SU-DHL-6 (cell line): ENCODE data around the gene GIT2.
"Not testable (repeated sequence)": the region's sequence is repeated elsewhere in the genome, so short reads cannot be mapped to it uniquely, and the experiment has no call there.

Source experiments
- H2AFZ ChIP-seq: fragments of 200-600 bp; sonication (generic); 2 replicates; pipeline ENCODE4 v1.6.1; 2014; ENCODE audit warnings: low read depth, mild to moderate bottlenecking, moderate library complexity, mixed read lengths, antibody characterized with exemption, low read length; ENCODE audit not compliant: severe bottlenecking
- H3F3A ChIP-seq: fragments of 200-600 bp; shearing (Covaris generic); 2 replicates; pipeline ENCODE4 v1.6.0; 2016; ENCODE audit warnings: antibody characterized with exemption, mild to moderate bottlenecking; ENCODE audit not compliant: insufficient read depth
- H3K27ac ChIP-seq: fragments of 200-600 bp; sonication (generic); 2 replicates; pipeline ENCODE4 v1.5.1; 2016; ENCODE audit warnings: low read depth, mild to moderate bottlenecking, low read length, moderate library complexity, mixed read lengths
- H3K27me3 ChIP-seq: fragments of 200-600 bp; sonication (generic), shearing (Covaris generic); 2 replicates; pipeline ENCODE4 v1.6.0; 2014; ENCODE audit warnings: mild to moderate bottlenecking, low read length
- H3K36me3 ChIP-seq: fragments of 200-600 bp; sonication (generic); 2 replicates; pipeline ENCODE4 v1.6.1; 2014; ENCODE audit warnings: mild to moderate bottlenecking, low read length, mixed read lengths
- H3K4me2 ChIP-seq: fragments of 300-600, 200-600 bp; shearing (Covaris generic), sonication (generic); 2 replicates; pipeline ENCODE4 v1.6.0; 2014; ENCODE audit warnings: low read length, low read depth, mild to moderate bottlenecking; ENCODE audit not compliant: poor library complexity, severe bottlenecking
- H3K4me3 ChIP-seq: fragments of 200-600 bp; sonication (generic); 2 replicates; pipeline ENCODE4 v1.5.1; 2014; ENCODE audit warnings: antibody characterized with exemption, low read length, mild to moderate bottlenecking, mixed read lengths; ENCODE audit not compliant: insufficient read depth, poor library complexity, severe bottlenecking
- H3K79me2 ChIP-seq: fragments of 200-600 bp; sonication (generic); 2 replicates; pipeline ENCODE4 v1.6.1; 2014; ENCODE audit warnings: mild to moderate bottlenecking, low read length, moderate library complexity; ENCODE audit not compliant: insufficient read depth
- H3K9ac ChIP-seq: fragments of 200-600 bp; sonication (generic); 2 replicates; pipeline ENCODE4 v1.7.0; 2014; ENCODE audit warnings: mild to moderate bottlenecking, low read length
- H3K9me2 ChIP-seq: fragments of 200-600 bp; sonication (generic); replicated peaks from 2 replicates; pipeline ENCODE4 v1.6.1; 2014; ENCODE audit warnings: low read length; ENCODE audit not compliant: insufficient read depth
- H3K9me3 ChIP-seq: fragments of 200-600 bp; sonication (generic); 2 replicates; pipeline ENCODE4 v1.6.1; 2014; ENCODE audit warnings: low read length, mixed read lengths; ENCODE audit not compliant: insufficient read depth
- H4K20me1 ChIP-seq: fragments of 200-600 bp; sonication (generic); 2 replicates; pipeline ENCODE4 v1.6.1; 2014; ENCODE audit warnings: low read depth, mild to moderate bottlenecking, antibody characterized with exemption, low read length, moderate library complexity, mixed read lengths
- CTCF ChIP-seq: fragments of 200-600 bp; sonication (generic); IDR thresholded peaks from one replicate; pipeline ENCODE4 v1.5.1; 2017; ENCODE audit warnings: antibody characterized with exemption, mild to moderate bottlenecking, low read length, moderate library complexity; ENCODE audit not compliant: insufficient read depth, poor library complexity, severe bottlenecking
- EZH2phosphoT487 ChIP-seq: fragments of 200-600 bp; sonication (generic), shearing (Covaris generic); conservative IDR thresholded peaks from 2 replicates; pipeline ENCODE4 v1.6.1; 2018; ENCODE audit warnings: mild to moderate bottlenecking, antibody characterized with exemption, low read length, moderate library complexity, mixed read lengths

The GIT2 gene

DNA sequence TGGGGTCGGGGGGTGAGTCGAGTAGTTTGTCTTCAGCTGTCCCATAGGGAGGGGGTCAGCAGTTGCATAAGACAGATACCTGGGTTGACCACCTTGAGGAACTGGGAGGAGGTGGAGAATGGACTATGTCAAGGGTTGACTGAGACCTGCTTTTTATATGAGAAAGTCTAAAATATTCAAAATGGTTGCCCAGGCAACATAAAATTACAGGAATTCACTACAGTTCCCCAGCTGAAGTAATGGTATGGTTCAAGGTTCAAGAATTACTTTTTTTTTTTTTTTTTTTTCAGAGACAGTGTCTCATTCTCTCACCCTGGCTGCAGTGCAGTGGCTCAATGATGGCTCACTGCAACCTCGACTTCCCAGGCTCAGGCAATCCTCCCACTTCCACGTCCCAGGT, 101.2 kb downstream of the GIT2 start:
- H3K4me2 ChIP-seq = no peak overlapping the region
- no peak overlapping the region for H2AFZ ChIP-seq
- H3K9ac ChIP-seq = no peak overlapping the region
- H3K27ac ChIP-seq = no peak overlapping the region
- H3K9me3 ChIP-seq = no peaks in the 10 kb centered on the region
- no peaks in the 10 kb centered on the region for H4K20me1 ChIP-seq
- no peak for TF ChIP-seq CTCF
- TF ChIP-seq EZH2phosphoT487 = no peak
- H3K27me3 ChIP-seq = no peaks in the 10 kb centered on the region
- no peaks in the 10 kb centered on the region for H3F3A ChIP-seq
- H3K36me3 ChIP-seq = no peaks in the 10 kb centered on the region
- no peak overlapping the region for H3K4me3 ChIP-seq
- H3K79me2 ChIP-seq = no peaks in the 10 kb centered on the region
- H3K9me2 ChIP-seq = no peaks in the 10 kb centered on the region

DNA sequence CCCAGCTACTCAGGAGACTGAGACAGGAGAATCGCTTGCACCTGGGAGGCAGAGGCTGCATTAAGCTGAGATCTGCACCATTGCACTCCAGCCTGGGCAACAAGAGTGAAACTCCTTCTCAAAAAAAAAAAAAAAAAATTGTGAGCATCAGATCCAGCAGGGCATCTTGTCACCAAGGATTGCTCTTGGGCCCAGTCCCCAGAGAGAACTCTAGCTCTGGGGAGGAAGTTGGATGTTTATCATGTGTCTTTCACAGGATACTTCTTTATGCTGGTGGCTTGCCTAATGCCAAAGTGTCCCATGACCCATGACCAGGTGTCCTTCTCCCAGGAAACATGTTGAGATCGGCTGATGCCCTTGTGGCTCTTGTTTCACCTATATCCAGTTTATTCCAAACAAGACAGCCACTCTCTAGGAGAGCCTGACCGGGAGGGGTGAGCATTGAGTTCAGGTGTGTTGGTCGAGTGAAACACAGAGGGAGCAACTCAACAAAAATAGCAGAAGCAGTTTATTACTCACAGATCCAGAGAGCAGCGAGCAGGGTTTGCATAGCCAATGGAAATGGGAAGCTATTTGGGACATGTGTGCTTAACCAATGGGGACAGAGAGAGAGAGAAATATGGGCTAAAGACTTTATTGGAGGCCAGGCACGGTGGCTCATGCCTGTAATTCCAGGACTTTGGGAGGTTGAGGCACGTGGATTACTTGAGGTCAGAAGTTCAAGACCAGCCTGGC, 102.7 kb downstream of the GIT2 start:
- no peaks in the 10 kb centered on the region for H3K79me2 ChIP-seq
- no peaks in the 10 kb centered on the region for H3K36me3 ChIP-seq
- H3K27me3 ChIP-seq = no peaks in the 10 kb centered on the region
- no peaks in the 10 kb centered on the region for H3K9me3 ChIP-seq
- H3K4me3 ChIP-seq = no peak overlapping the region
- H3F3A ChIP-seq = no peaks in the 10 kb centered on the region
- TF ChIP-seq EZH2phosphoT487 = no peak
- no peak for TF ChIP-seq CTCF
- no peaks in the 10 kb centered on the region for H3K9me2 ChIP-seq
- H3K4me2 ChIP-seq = no peak overlapping the region
- H3K9ac ChIP-seq = no peak overlapping the region
- H3K27ac ChIP-seq = no peak overlapping the region
- no peak overlapping the region for H2AFZ ChIP-seq
- H4K20me1 ChIP-seq = no peaks in the 10 kb centered on the region

- Histone ChIP-seq H3K9me3 (no peaks in the 10 kb centered on the region), H3K79me2 (no peaks in the 10 kb centered on the region), H3K9ac (no peak overlapping the region), H3K27me3 (no peaks in the 10 kb centered on the region), H2AFZ (no peak overlapping the region), H3F3A (no peaks in the 10 kb centered on the region), H3K9me2 (no peaks in the 10 kb centered on the region), H3K36me3 (no peaks in the 10 kb centered on the region), H3K27ac (no peak overlapping the region), H3K4me2 (no peak overlapping the region), H4K20me1 (no peaks in the 10 kb centered on the region), H3K4me3 (no peak overlapping the region)
- no peak for TF ChIP-seq EZH2phosphoT487
These were observed 103.4 kb downstream of the GIT2 start for GRCh38 chr12:109892748-109893147.

DNA sequence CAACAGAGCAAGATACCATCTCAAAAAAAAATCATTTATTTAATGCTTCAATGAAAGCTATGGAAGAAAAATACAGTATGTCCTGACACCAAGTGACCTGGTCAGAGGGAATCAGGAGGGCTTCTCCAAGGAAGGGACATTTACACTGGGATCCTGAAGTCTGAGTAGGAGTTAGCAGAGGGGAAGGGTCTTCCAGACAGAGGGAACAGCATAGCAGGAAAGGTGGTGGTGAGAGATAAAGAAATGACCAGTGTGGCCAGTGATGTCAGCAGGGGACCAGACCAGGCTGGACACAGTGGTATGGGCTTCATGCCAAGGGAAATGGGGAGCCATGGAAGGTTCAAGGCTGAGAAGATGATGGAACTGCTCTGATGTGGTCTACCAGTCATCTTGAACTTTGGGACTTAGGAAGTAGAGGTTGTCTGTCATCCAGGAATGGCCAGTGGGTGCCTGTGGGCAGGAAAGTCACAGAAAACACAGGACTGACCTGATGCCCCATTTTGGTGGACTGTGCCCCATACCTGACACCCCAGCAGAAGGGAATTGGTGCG, 103.9 kb downstream of the GIT2 start:
- TF ChIP-seq CTCF = no peak
- no peak for TF ChIP-seq EZH2phosphoT487
- Histone ChIP-seq H3K9ac (no peak overlapping the region), H3K4me2 (no peak overlapping the region), H3K4me3 (no peak overlapping the region), H3K36me3 (no peaks in the 10 kb centered on the region), H2AFZ (no peak overlapping the region), H3K27ac (no peak overlapping the region), H3K27me3 (no peaks in the 10 kb centered on the region), H4K20me1 (no peaks in the 10 kb centered on the region), H3K9me3 (no peaks in the 10 kb centered on the region), H3K79me2 (no peaks in the 10 kb centered on the region), H3K9me2 (no peaks in the 10 kb centered on the region), H3F3A (no peaks in the 10 kb centered on the region)

DNA sequence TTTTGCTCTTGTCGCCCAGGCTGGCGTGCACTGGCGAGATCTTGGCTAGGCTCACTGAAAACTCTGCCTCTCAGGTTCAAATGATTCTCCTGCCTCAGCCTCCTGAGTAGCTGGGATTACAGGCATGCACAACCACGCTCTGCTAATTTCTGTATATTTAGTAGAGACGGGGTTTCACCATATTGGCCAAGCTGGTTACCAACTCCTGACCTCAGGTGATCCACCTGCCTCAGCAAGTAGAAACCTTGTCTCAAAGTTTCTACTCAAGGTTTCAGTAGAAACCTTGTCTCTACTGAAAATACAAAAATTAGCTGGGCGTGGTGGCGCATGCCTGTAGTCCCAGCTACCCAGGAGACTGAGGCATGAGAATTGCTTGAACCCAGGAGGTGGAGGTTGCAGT, 104.4 kb downstream of the GIT2 start:
- not testable (repeated sequence) for H3K79me2 ChIP-seq, H4K20me1 ChIP-seq, H3K4me3 ChIP-seq, H3K27ac ChIP-seq, H3K9me3 ChIP-seq, H3K9me2 ChIP-seq, H3K36me3 ChIP-seq, H3K4me2 ChIP-seq, H2AFZ ChIP-seq, H3K27me3 ChIP-seq, H3K9ac ChIP-seq, H3F3A ChIP-seq
